ENCODE measurements around the gene SMURF1.

GRCh38 chr7:99190359-99191009 is 46.6 kb upstream of the SMURF1 start:
- TF ChIP-seq, protein P1, sequence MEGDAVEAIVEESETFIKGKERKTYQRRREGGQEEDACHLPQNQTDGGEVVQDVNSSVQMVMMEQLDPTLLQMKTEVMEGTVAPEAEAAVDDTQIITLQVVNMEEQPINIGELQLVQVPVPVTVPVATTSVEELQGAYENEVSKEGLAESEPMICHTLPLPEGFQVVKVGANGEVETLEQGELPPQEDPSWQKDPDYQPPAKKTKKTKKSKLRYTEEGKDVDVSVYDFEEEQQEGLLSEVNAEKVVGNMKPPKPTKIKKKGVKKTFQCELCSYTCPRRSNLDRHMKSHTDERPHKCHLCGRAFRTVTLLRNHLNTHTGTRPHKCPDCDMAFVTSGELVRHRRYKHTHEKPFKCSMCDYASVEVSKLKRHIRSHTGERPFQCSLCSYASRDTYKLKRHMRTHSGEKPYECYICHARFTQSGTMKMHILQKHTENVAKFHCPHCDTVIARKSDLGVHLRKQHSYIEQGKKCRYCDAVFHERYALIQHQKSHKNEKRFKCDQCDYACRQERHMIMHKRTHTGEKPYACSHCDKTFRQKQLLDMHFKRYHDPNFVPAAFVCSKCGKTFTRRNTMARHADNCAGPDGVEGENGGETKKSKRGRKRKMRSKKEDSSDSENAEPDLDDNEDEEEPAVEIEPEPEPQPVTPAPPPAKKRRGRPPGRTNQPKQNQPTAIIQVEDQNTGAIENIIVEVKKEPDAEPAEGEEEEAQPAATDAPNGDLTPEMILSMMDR (IDR thresholded peaks at IDR 0.05; ENCODE audit: low read length), result no peak
- TF ChIP-seq EZH2 (IDR thresholded peaks at IDR 0.05; ENCODE audit: borderline replicate concordance, low read length), result no peak
